CD4-positive, alpha-beta memory T cell (primary cell): Measurements from ENCODE around the gene CST9. TPM values are rescaled to one million over a fixed set of nuclear protein-coding genes. Genes with fewer than 3 reads are reported as not detected.

Experiments
- CTCF ChIA-PET: fragments of 350-600 bp; sonication (Branson Sonifier 250); formaldehyde crosslinking; loops from one replicate; lab custom pipeline; 2021; ENCODE audit warnings: inconsistent platforms; ENCODE audit not compliant: partially characterized antibody; lab: Charles Lee
- POLR2A ChIA-PET: fragments of 350-600 bp; sonication (Branson Sonifier 250); formaldehyde crosslinking; loops from one replicate; lab custom pipeline; 2021; ENCODE audit not compliant: partially characterized antibody; lab: Charles Lee
- DNase-seq, 5 donors: peaks; one replicate each; pipeline versions ENCODE4 v3.0.0 to v3.0.0-alpha.2; 2020 to 2022; ENCODE audit warnings: mixed read lengths in 1 of 5
- H3K27ac ChIP-seq: one replicate; pipeline ENCODE4 v1.7.0; 2013; ENCODE audit warnings: low read depth, low read length
- H3K27me3 ChIP-seq: 2 replicates; pipeline ENCODE4 v1.7.0; 2013; ENCODE audit warnings: mild to moderate bottlenecking, low read length, moderate library complexity; ENCODE audit not compliant: insufficient read depth
- H3K36me3 ChIP-seq: 2 replicates; pipeline ENCODE4 v1.7.0; 2013; ENCODE audit warnings: mild to moderate bottlenecking, low read length, moderate library complexity; ENCODE audit not compliant: insufficient read depth
- H3K4me1 ChIP-seq: 2 replicates; pipeline ENCODE4 v1.7.0; 2013; ENCODE audit warnings: mild to moderate bottlenecking, low read length, moderate library complexity; ENCODE audit not compliant: insufficient read depth
- H3K4me3 ChIP-seq, 2 donors: one replicate each; pipeline ENCODE4 v1.7.0; 2013; ENCODE audit warnings: low read length in 2 of 2, mild to moderate bottlenecking in 1 of 2
- H3K9me3 ChIP-seq, 2 donors: one replicate each; pipeline ENCODE4 v1.7.0; 2013; ENCODE audit warnings: low read length in 2 of 2, control low read depth in 1 of 2; ENCODE audit not compliant: control insufficient read depth in 1 of 2
- H3K27ac Mint-ChIP-seq, 7 donors: one replicate each; pipeline ENCODE4 v1.8.0; 2020 to 2021; ENCODE audit warnings: mixed read lengths in 7 of 7, mild to moderate bottlenecking in 6 of 7, inconsistent platforms in 3 of 7, moderate library complexity in 3 of 7
- H3K27me3 Mint-ChIP-seq, 2 donors: one replicate each; pipeline ENCODE4 v1.8.0; 2020 to 2021; ENCODE audit warnings: mixed read lengths in 2 of 2
- H3K36me3 Mint-ChIP-seq, 2 donors: one replicate each; pipeline ENCODE4 v1.8.0; 2020 to 2021; ENCODE audit warnings: mixed read lengths in 2 of 2, inconsistent platforms in 1 of 2, mild to moderate bottlenecking in 1 of 2
- H3K4me1 Mint-ChIP-seq, 4 donors: one replicate each; pipeline ENCODE4 v1.8.0; 2020 to 2021; ENCODE audit warnings: mixed read lengths in 4 of 4, mild to moderate bottlenecking in 1 of 4
- H3K4me3 Mint-ChIP-seq, 8 donors: one replicate each; pipeline ENCODE4 v1.8.0; 2020 to 2021; ENCODE audit warnings: mixed read lengths in 8 of 8, mild to moderate bottlenecking in 7 of 8, moderate library complexity in 6 of 8, inconsistent platforms in 3 of 8
- H3K9me3 Mint-ChIP-seq, 8 donors: one replicate each; pipeline ENCODE4 v1.8.0; 2020 to 2021; ENCODE audit warnings: mixed read lengths in 8 of 8, mild to moderate bottlenecking in 5 of 8, inconsistent platforms in 3 of 8, moderate library complexity in 1 of 8
- intact Hi-C: fragments of 100-400 bp; cut with micrococcal nuclease; formaldehyde crosslinking; loops from one replicate; pipeline ENCODE4 v1.15.1; 2023
- polyA plus RNA-seq, 2 donors: library from polyadenylated mRNA; unstranded; fragments of 300-500 nt; fragmentation: Illumina TruSeq; gene quantifications; one replicate each; pipeline ENCODE4 v1.2.3, GENCODE V29; 2021
- total RNA-seq, 2 experiments: library from RNA; stranded (reverse); gene quantifications; one replicate each; pipeline ENCODE4 v1.2.3, GENCODE V29; 2021

The CST9 gene
- total and polyA plus RNA-seq, 4 experiments from 2014 or later = not detected

DNA sequence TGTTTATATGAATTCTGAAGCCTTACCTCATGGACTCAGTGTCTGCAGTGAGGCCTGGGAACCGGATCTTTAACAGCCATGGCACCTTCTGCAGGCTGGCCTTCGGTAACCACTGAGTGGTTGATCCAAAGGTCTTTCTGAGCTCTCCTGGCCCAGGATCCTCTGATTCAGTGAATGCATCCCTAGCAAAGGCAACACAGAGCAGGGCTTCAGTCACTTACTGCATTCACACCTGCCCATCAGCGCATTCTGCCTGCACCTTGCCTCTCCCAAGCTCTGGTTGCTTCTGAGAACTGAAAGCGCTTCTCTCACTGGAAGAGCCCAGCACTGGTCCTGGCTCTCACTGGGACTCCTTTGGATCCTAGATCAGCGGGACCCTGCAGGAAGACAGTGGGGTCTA is 8.4 kb upstream of the CST9 start:
- no peak overlapping the region for H3K27ac Mint-ChIP-seq
- POLR2A ChIA-PET = no interaction called here
- no peak for DNase-seq
- peaks cover 0 to 1% (median 0%) of the 10 kb centered on the region in 8 donors for H3K9me3 Mint-ChIP-seq
- Histone ChIP-seq H3K27ac (no peak overlapping the region), H3K4me1 (no peaks in the 10 kb centered on the region), H3K36me3 (no peaks in the 10 kb centered on the region), H3K4me3 (no peak overlapping the region), H3K9me3 (no peaks in the 10 kb centered on the region), H3K27me3 (no peaks in the 10 kb centered on the region)
- H3K27me3 Mint-ChIP-seq = peaks cover 1 to 2% of the 10 kb centered on the region in 2 donors
- no peaks in the 10 kb centered on the region for H3K36me3 Mint-ChIP-seq
- H3K4me1 Mint-ChIP-seq = no peaks in the 10 kb centered on the region
- no peak overlapping the region for H3K4me3 Mint-ChIP-seq
- intact Hi-C loops = no loop called here
- CTCF ChIA-PET = no interaction called here

DNA sequence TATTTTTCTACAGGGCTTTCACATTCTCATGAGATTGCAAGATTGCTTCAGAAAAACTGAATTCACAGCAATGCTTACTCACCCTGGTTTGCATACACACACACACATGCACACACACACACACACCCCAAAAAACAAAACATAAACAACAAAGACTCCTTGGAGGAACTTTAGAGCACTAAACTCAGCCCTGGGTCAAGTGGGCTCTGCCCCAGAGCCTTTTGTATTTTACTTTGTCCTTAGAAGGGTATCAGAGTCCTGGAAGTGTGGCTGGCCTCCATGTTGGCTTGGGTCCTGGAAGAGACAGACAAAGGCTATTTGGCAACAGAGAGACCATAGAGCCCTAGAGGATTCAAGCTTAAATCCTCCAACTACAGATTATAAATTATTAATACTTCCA is 8.0 kb upstream of the CST9 start:
- H3K4me3 Mint-ChIP-seq = no peak overlapping the region
- no peaks in the 10 kb centered on the region for H3K27me3 ChIP-seq
- no peaks in the 10 kb centered on the region for H3K4me1 Mint-ChIP-seq
- peaks cover 0 to 1% (median 0%) of the 10 kb centered on the region in 8 donors for H3K9me3 Mint-ChIP-seq
- H3K36me3 Mint-ChIP-seq = no peaks in the 10 kb centered on the region
- peaks cover 1 to 2% of the 10 kb centered on the region in 2 donors for H3K27me3 Mint-ChIP-seq
- H3K27ac Mint-ChIP-seq = no peak overlapping the region
- no peaks in the 10 kb centered on the region for H3K36me3 ChIP-seq
- H3K27ac ChIP-seq = no peak overlapping the region
- ChIA-PET POLR2A (no interaction called here), CTCF (no interaction called here)
- no peaks in the 10 kb centered on the region for H3K9me3 ChIP-seq
- H3K4me1 ChIP-seq = no peaks in the 10 kb centered on the region
- no peak for DNase-seq
- intact Hi-C loops = no loop called here
- no peak overlapping the region for H3K4me3 ChIP-seq

- Mint-ChIP-seq H3K4me3 (no peak overlapping the region), H3K4me1 (no peaks in the 10 kb centered on the region), H3K36me3 (no peaks in the 10 kb centered on the region), H3K9me3 (peaks cover 0 to 1% (median 0%) of the 10 kb centered on the region in 8 donors), H3K27ac (no peak overlapping the region), H3K27me3 (peaks cover 1 to 2% of the 10 kb centered on the region in 2 donors)
- Histone ChIP-seq H3K27me3 (no peaks in the 10 kb centered on the region), H3K9me3 (no peaks in the 10 kb centered on the region), H3K4me3 (no peak overlapping the region), H3K4me1 (no peaks in the 10 kb centered on the region), H3K36me3 (no peaks in the 10 kb centered on the region), H3K27ac (no peak overlapping the region)
- POLR2A ChIA-PET = no interaction called here
- CTCF ChIA-PET = no interaction called here
- intact Hi-C loops = no loop called here
- no peak for DNase-seq
These were observed 6.7 kb upstream of the CST9 start for GRCh38 chr20:23612396-23612795.

GRCh38 chr20:23609486-23610109 is 3.9 kb upstream of the CST9 start:
- peaks cover 0 to 6% of the 10 kb centered on the region in 2 donors for H3K27me3 Mint-ChIP-seq
- Histone ChIP-seq H3K9me3 (no peaks in the 10 kb centered on the region), H3K27me3 (no peaks in the 10 kb centered on the region), H3K4me3 (no peak overlapping the region), H3K4me1 (no peaks in the 10 kb centered on the region), H3K27ac (no peak overlapping the region), H3K36me3 (no peaks in the 10 kb centered on the region)
- H3K4me3 Mint-ChIP-seq = no peak overlapping the region
- no peak overlapping the region for H3K27ac Mint-ChIP-seq
- DNase-seq = no peak
- no peaks in the 10 kb centered on the region for H3K4me1 Mint-ChIP-seq
- CTCF ChIA-PET = no interaction called here
- no peaks in the 10 kb centered on the region for H3K9me3 Mint-ChIP-seq
- intact Hi-C loops = loop anchor here (10.0 kb wide), 1 partner anchor 1895 kb away; no protein-coding TSS in a partner anchor
- no peaks in the 10 kb centered on the region for H3K36me3 Mint-ChIP-seq
- POLR2A ChIA-PET = no interaction called here

- Histone ChIP-seq H3K27me3 (no peaks in the 10 kb centered on the region), H3K4me1 (no peaks in the 10 kb centered on the region), H3K9me3 (no peaks in the 10 kb centered on the region), H3K27ac (no peak overlapping the region), H3K4me3 (no peak overlapping the region), H3K36me3 (no peaks in the 10 kb centered on the region)
- intact Hi-C loops = loop anchor here (10.0 kb wide), 1 partner anchor 1894 kb away; no protein-coding TSS in a partner anchor
- peaks cover 0 to 2% (median 0%) of the 10 kb centered on the region in 8 donors for H3K9me3 Mint-ChIP-seq
- no peaks in the 10 kb centered on the region for H3K4me1 Mint-ChIP-seq
- H3K27me3 Mint-ChIP-seq = peaks cover 3 to 6% of the 10 kb centered on the region in 2 donors
- no peaks in the 10 kb centered on the region for H3K36me3 Mint-ChIP-seq
- DNase-seq = no peak
- no peak overlapping the region for H3K27ac Mint-ChIP-seq
- POLR2A ChIA-PET = no interaction called here
- H3K4me3 Mint-ChIP-seq = no peak overlapping the region
- CTCF ChIA-PET = interaction anchor here (0.8 to 2.5 kb wide), 3 partner anchors 167 to 259 kb away, joined by 3 to 10 read pairs (median 10); partner anchors contain the start of gene NXT1
These were observed 2.6 kb upstream of the CST9 start for GRCh38 chr20:23608251-23608846.

DNA sequence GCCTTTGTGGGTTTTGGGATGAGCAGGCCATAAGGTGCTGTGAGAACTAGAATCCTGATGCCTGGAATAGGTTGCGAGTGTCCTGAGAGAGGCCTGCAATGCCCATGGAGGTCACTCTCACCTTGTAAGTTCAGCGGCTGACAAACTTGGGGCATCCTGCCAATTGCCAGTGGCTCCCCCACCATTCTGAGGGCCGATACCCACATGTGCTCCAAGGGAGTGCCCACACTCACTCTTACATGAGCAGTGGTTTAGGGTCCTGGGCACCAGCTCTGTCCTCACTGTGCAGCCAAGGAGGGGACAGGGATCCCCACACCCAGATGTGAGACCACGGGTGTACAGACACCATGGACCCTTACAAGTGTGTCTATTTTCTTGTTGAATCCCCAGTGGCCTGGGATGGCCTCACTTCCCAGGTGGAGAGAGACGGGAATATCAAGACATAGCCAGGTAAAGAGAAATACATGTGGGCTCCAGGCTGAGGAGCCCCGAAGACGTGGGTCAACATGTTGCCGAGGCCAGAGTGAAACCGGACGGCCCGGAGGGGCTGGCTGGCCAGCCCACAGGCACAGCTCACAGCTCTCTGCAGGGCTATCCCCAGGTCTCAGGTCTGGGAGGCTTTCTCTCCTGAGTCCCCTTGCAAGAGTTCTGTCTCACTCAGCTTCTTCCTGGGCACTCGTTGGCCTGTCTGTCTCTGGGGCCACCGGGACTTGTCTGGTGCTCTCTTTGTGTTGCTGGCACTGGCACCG is 2.0 kb upstream of the CST9 start:
- Mint-ChIP-seq H3K27ac (no peak overlapping the region), H3K9me3 (peaks cover 0 to 2% (median 0%) of the 10 kb centered on the region in 8 donors), H3K4me3 (no peak overlapping the region), H3K27me3 (peaks cover 3 to 6% of the 10 kb centered on the region in 2 donors), H3K36me3 (no peaks in the 10 kb centered on the region), H3K4me1 (no peaks in the 10 kb centered on the region)
- Histone ChIP-seq H3K4me3 (no peak overlapping the region), H3K36me3 (no peaks in the 10 kb centered on the region), H3K27me3 (no peaks in the 10 kb centered on the region), H3K9me3 (no peaks in the 10 kb centered on the region), H3K27ac (no peak overlapping the region), H3K4me1 (no peaks in the 10 kb centered on the region)
- intact Hi-C loops = loop anchor here (10.0 kb wide), 1 partner anchor 1893 kb away; no protein-coding TSS in a partner anchor
- ChIA-PET CTCF (interaction anchor here (0.9 to 2.5 kb wide), 4 partner anchors 42 to 1269 kb away, joined by 3 to 10 read pairs (median 6); partner anchors contain the start of gene NXT1), POLR2A (no interaction called here)
- DNase-seq = no peak

DNA sequence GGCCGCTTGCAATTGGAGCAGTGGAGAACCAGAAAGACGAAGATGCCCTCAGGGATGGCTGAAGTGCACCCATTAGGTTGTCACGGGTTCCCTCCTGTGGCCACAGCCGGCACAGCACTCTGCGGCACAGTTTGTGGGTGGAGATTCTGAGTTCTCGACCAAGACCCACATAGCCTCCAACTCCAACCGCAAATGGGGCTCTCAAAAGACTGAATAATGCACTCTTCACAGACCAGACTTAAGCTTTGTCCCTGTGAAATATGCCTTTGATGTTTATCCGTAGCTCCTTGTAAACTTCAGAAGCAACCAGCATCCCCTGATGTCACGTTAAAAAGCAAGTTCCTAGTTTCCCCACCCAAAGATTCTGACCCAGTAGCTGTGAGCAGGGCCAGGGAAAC is 934 bp upstream of the CST9 start:
- H3K4me1 Mint-ChIP-seq = no peaks in the 10 kb centered on the region
- H3K27me3 ChIP-seq = no peaks in the 10 kb centered on the region
- ChIA-PET CTCF (interaction anchor here (0.9 to 2.5 kb wide), 4 partner anchors 43 to 1268 kb away, joined by 3 to 10 read pairs (median 6); partner anchors contain the start of gene NXT1), POLR2A (no interaction called here)
- H3K27ac ChIP-seq = no peak overlapping the region
- peak; percentile 18 to 40 (median 33) for DNase-seq
- no peak overlapping the region for H3K4me3 ChIP-seq
- H3K9me3 ChIP-seq = no peaks in the 10 kb centered on the region
- peaks cover 3 to 6% of the 10 kb centered on the region in 2 donors for H3K27me3 Mint-ChIP-seq
- no peak overlapping the region for H3K27ac Mint-ChIP-seq
- intact Hi-C loops = loop anchor here (10.0 kb wide), 1 partner anchor 1892 kb away; no protein-coding TSS in a partner anchor
- H3K4me3 Mint-ChIP-seq = no peak overlapping the region
- no peaks in the 10 kb centered on the region for H3K36me3 ChIP-seq
- H3K36me3 Mint-ChIP-seq = no peaks in the 10 kb centered on the region
- peaks cover 0 to 2% (median 0%) of the 10 kb centered on the region in 8 donors for H3K9me3 Mint-ChIP-seq
- no peaks in the 10 kb centered on the region for H3K4me1 ChIP-seq
